ENCODE results near the gene NOS1. TPM values are rescaled to one million over a fixed set of nuclear protein-coding genes. Genes with fewer than 3 reads are reported as not detected.
A peak's percentile ranks its signal among the peaks of the same experiment; 100 is the strongest.

Gene NOS1
- total and polyA plus RNA-seq, 12 donors, result 0.01 to 2.8 (median 0.45) TPM; not detected in 1

GRCh38 chr12:117171499-117172162 is 189.8 kb downstream of the NOS1 start:
- 86 to 89% methylated on average over 2 of the region's 2 CpGs for WGBS, 2 donors
- no peak for TF ChIP-seq CTCF (IDR thresholded peaks at IDR 0.05)
- no peak for DNase-seq

GRCh38 chr12:117169548-117169947 is 191.9 kb downstream of the NOS1 start:
- Histone ChIP-seq H3K4me3 (no peak overlapping the region), H3K27me3 (no peaks in the 10 kb centered on the region), H3K27ac (no peak overlapping the region), H3K36me3 (peaks cover 4 to 100% (median 77%) of the 10 kb centered on the region in 9 donors), H3K4me1 (peaks cover 0 to 9% (median 0%) of the 10 kb centered on the region in 9 donors), H3K9me3 (no peaks in the 10 kb centered on the region)
- DNase-seq, result no peak
- ATAC-seq, result no peak
- intact Hi-C loops (cut with DNase I), result no loop called here
- WGBS, 2 donors, result 93% methylated on average over 3 of the region's 3 CpGs
- TF ChIP-seq CTCF (IDR thresholded peaks at IDR 0.05), result no peak

More at GRCh38 chr12:117171499-117172162, 189.8 kb downstream of the NOS1 start:
- intact Hi-C loops (cut with DNase I), result no loop called here
- H3K36me3 ChIP-seq, result peaks cover 0 to 100% (median 73%) of the 10 kb centered on the region in 9 donors
- no peaks in the 10 kb centered on the region for H3K9me3 ChIP-seq
- H3K4me3 ChIP-seq, result no peak overlapping the region
- H3K4me1 ChIP-seq, result peaks cover 0 to 7% (median 0%) of the 10 kb centered on the region in 9 donors
- H3K27ac ChIP-seq, result peak overlapping the region in 1 of 10 donors; percentile 18
- no peak for ATAC-seq
- H3K27me3 ChIP-seq, result no peaks in the 10 kb centered on the region

GRCh38 chr12:117168976-117169375 is 192.4 kb downstream of the NOS1 start:
- no peak for DNase-seq
- intact Hi-C loops (cut with DNase I), result no loop called here
- no peak for TF ChIP-seq CTCF (IDR thresholded peaks at IDR 0.05)
- Histone ChIP-seq H3K4me3 (no peak overlapping the region), H3K27me3 (no peaks in the 10 kb centered on the region), H3K27ac (no peak overlapping the region), H3K4me1 (peaks cover 0 to 9% (median 0%) of the 10 kb centered on the region in 9 donors), H3K36me3 (peaks cover 4 to 100% (median 76%) of the 10 kb centered on the region in 9 donors), H3K9me3 (no peaks in the 10 kb centered on the region)
- WGBS, 2 donors, result 80 to 98% methylated on average over 3 of the region's 3 CpGs
- no peak for ATAC-seq

GRCh38 chr12:117167769-117168168 is 193.7 kb downstream of the NOS1 start:
- WGBS, 2 donors, result 78 to 81% methylated on average over 4 of the region's 4 CpGs
- no peak overlapping the region for H3K27ac ChIP-seq
- H3K4me3 ChIP-seq, result no peak overlapping the region
- no peak for DNase-seq
- ATAC-seq, result peak in 2 of 8 donors; percentile 20 to 29
- TF ChIP-seq CTCF (IDR thresholded peaks at IDR 0.05), result no peak
- H3K27me3 ChIP-seq, result no peaks in the 10 kb centered on the region
- H3K36me3 ChIP-seq, result peaks cover 5 to 100% (median 75%) of the 10 kb centered on the region in 9 donors
- peaks cover 0 to 9% (median 0%) of the 10 kb centered on the region in 9 donors for H3K4me1 ChIP-seq
- H3K9me3 ChIP-seq, result no peaks in the 10 kb centered on the region
- intact Hi-C loops (cut with DNase I), result no loop called here
